Activated CD4-positive, alpha-beta memory T cell treated with anti-CD3 and anti-CD28 coated beads for 36 hours (primary cell): Measurements from ENCODE around the gene POLR3B. TPM values are rescaled to one million over a fixed set of nuclear protein-coding genes. Genes with fewer than 3 reads are reported as not detected.

Experiments
- CTCF ChIA-PET: fragments of 350-600 bp; sonication (Branson Sonifier 250); formaldehyde crosslinking; loops from one replicate; lab custom pipeline; 2021; ENCODE audit warnings: antibody characterized with exemption, inconsistent platforms; lab: Charles Lee
- POLR2A ChIA-PET: fragments of 350-600 bp; sonication (Branson Sonifier 250); formaldehyde crosslinking; loops from one replicate; lab custom pipeline; 2021; ENCODE audit warnings: antibody characterized with exemption; lab: Charles Lee
- DNase-seq: peaks from one replicate; pipeline ENCODE4 v3.0.0-alpha.2; 2020
- H3K27ac Mint-ChIP-seq: one replicate; pipeline ENCODE4 v1.8.0; 2021; ENCODE audit warnings: mixed read lengths
- H3K27me3 Mint-ChIP-seq: one replicate; pipeline ENCODE4 v1.8.0; 2021; ENCODE audit warnings: mixed read lengths
- H3K36me3 Mint-ChIP-seq: one replicate; pipeline ENCODE4 v1.8.0; 2021; ENCODE audit warnings: mixed read lengths
- H3K4me1 Mint-ChIP-seq: one replicate; pipeline ENCODE4 v1.8.0; 2021; ENCODE audit warnings: low read depth, mixed read lengths
- H3K4me3 Mint-ChIP-seq: one replicate; pipeline ENCODE4 v1.8.0; 2021; ENCODE audit warnings: mild to moderate bottlenecking, mixed read lengths
- H3K9me3 Mint-ChIP-seq: one replicate; pipeline ENCODE4 v1.8.0; 2021; ENCODE audit warnings: mixed read lengths
- intact Hi-C: fragments of 100-400 bp; cut with micrococcal nuclease; formaldehyde crosslinking; loops from one replicate; pipeline ENCODE4 v1.15.1; 2023
- total RNA-seq, 2 experiments: library from RNA; stranded (reverse); gene quantifications; one replicate each; pipeline ENCODE4 v1.2.3, GENCODE V29; 2021

POLR3B gene
- total RNA-seq, 2 experiments from 2014 or later: 6.2 to 7.3 TPM

DNA sequence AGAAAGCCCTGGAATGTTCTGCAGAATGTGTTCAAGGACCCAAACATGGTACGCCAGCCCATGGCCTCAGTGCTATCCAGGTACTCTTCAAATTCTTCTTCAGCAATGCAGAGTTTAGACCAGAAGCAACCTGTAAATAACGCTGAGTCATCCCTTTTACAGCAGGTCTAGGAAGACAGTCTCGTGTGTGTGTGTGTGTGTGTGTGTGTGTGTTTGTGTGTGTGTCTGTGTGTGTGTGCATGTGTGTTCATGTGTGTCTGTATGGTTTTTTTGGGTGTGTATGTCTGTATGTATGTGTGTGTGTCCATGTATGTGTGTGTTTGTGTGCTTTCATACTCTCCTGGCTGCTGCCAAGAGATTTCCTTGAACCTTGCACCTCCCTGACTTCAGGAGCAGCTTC lies 165.2 kb downstream of the POLR3B start:
- no peak overlapping the region for H3K4me3 Mint-ChIP-seq
- H3K4me1 Mint-ChIP-seq: no peaks in the 10 kb centered on the region
- DNase-seq: no peak
- H3K27me3 Mint-ChIP-seq: peaks cover 5% of the 10 kb centered on the region
- CTCF ChIA-PET: no interaction called here
- H3K36me3 Mint-ChIP-seq: no peaks in the 10 kb centered on the region
- H3K27ac Mint-ChIP-seq: no peak overlapping the region
- POLR2A ChIA-PET: interaction anchor here (0.7 kb wide), 1 partner anchor 164 kb away, joined by 3 read pairs; no protein-coding TSS in a partner anchor
- H3K9me3 Mint-ChIP-seq: no peaks in the 10 kb centered on the region
- intact Hi-C loops: no loop called here

DNA sequence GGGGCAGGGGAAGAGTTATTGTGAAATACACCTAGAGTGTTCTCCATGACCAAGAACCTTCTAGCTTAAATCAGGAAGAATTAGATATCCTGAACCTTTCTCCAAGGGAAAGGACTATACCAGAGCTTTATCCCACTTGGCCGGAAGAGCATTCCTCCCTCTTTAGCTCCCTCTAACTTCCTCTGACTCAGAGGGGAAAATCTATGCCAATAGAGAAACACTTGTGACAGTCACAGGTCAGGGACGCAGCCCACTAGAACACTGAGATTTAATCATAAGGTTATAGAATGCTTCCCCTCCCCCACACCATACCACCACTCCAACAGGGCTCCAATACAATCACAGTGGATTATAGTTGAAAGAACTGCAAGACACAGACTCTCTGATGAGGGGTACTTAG lies 169.8 kb downstream of the POLR3B start:
- DNase-seq: no peak
- POLR2A ChIA-PET: no interaction called here
- H3K4me3 Mint-ChIP-seq: no peak overlapping the region
- no peaks in the 10 kb centered on the region for H3K4me1 Mint-ChIP-seq
- peaks cover 3% of the 10 kb centered on the region for H3K27me3 Mint-ChIP-seq
- intact Hi-C loops: no loop called here
- CTCF ChIA-PET: no interaction called here
- H3K9me3 Mint-ChIP-seq: peaks cover 2% of the 10 kb centered on the region
- H3K27ac Mint-ChIP-seq: no peak overlapping the region
- H3K36me3 Mint-ChIP-seq: no peaks in the 10 kb centered on the region

DNA sequence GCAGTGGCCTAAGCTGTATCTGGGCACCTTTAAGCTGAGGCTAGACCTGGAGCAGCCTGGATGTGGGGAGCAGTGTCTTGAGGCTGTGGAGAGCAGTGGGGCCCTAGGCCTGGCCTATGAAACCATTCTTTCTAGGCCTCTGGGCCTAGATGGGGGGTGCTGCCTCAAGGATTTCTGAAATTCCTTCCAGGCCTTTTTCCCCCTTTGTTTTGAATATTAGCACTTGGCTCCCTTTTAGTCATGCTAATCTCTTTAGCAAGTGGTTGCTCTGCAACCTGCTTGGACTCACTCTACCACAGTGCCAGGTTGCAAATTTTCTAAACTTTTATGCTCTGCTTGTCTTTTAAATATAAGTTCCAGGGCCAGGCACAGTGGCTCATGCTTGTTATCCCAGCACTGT lies 183.7 kb downstream of the POLR3B start:
- ChIA-PET CTCF (no interaction called here), POLR2A (no interaction called here)
- peaks cover 14% of the 10 kb centered on the region for H3K9me3 Mint-ChIP-seq
- intact Hi-C loops: no loop called here
- no peak overlapping the region for H3K4me3 Mint-ChIP-seq
- no peaks in the 10 kb centered on the region for H3K4me1 Mint-ChIP-seq
- DNase-seq: no peak
- peaks cover 2% of the 10 kb centered on the region for H3K27me3 Mint-ChIP-seq
- no peak overlapping the region for H3K27ac Mint-ChIP-seq
- peaks cover 4% of the 10 kb centered on the region for H3K36me3 Mint-ChIP-seq

DNA sequence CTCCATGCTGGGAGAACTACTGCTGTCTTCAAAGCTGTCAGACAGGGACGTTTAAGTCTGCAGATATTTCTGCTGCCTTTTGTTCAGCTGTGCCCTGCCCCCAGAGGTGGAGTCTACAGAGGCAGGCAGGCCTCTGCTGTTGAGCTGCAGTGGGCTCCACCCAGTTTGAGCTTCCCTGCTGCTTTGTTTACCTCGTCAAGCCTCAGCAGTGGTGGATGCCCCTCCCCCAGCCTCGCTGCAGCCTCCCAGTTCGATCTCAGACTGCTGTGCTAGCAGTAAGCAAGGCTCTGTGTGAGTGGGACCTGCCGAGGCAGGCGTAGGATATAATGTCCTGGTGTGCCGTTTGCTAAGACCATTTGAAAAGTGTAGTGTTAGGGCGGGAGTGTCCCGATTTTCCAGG lies 193.9 kb downstream of the POLR3B start:
- H3K27me3 Mint-ChIP-seq: peaks cover 24% of the 10 kb centered on the region
- intact Hi-C loops: no loop called here
- peaks cover 5% of the 10 kb centered on the region for H3K36me3 Mint-ChIP-seq
- POLR2A ChIA-PET: no interaction called here
- DNase-seq: no peak
- CTCF ChIA-PET: no interaction called here
- no peaks in the 10 kb centered on the region for H3K4me1 Mint-ChIP-seq
- no peak overlapping the region for H3K27ac Mint-ChIP-seq
- H3K4me3 Mint-ChIP-seq: no peak overlapping the region
- peaks cover 17% of the 10 kb centered on the region for H3K9me3 Mint-ChIP-seq

DNA sequence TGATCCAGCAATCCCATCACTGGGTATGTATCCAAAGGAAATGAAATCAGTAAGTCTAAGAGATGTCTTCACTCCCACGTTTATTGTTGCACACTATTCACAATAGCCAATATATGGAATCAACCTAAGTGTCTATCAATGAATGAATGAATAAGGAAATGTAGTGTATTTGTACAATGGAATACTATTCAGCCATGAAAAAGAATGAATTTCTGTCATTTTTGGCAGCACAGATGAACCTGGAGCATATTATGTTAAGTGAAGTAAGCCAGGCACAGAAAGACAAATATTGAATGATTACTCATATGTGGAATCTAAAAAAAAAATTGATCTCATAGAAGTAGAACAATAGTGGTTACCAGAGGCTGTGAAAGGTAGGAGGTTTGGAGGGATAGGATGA lies 194.7 kb downstream of the POLR3B start:
- H3K27me3 Mint-ChIP-seq: peaks cover 25% of the 10 kb centered on the region
- ChIA-PET CTCF (no interaction called here), POLR2A (no interaction called here)
- H3K4me1 Mint-ChIP-seq: no peaks in the 10 kb centered on the region
- H3K36me3 Mint-ChIP-seq: peaks cover 5% of the 10 kb centered on the region
- no peak overlapping the region for H3K4me3 Mint-ChIP-seq
- DNase-seq: no peak
- H3K27ac Mint-ChIP-seq: no peak overlapping the region
- peaks cover 17% of the 10 kb centered on the region for H3K9me3 Mint-ChIP-seq
- intact Hi-C loops: no loop called here

Other genes with a start within 250 kb of the POLR3B start
- under 1 TPM in 1 of 2 experiments, not detected in 1; 0.05 TPM for gene NUAK1, start 218.8 kb upstream of the POLR3B start, total RNA-seq
- 10 to 100 TPM; 18.5 to 19.0 TPM for gene CKAP4, start 109.7 kb upstream of the POLR3B start, total RNA-seq
- gene TCP11L2, start 55.0 kb upstream of the POLR3B start, total RNA-seq: 10 to 100 TPM in 1 of 2 experiments, 1 to 10 TPM in 1; 8.8 to 10.3 TPM
- not detected for gene RFX4, start 225.3 kb downstream of the POLR3B start, total RNA-seq